ENCODE data around the gene MSANTD3.

The MSANTD3 gene

DNA sequence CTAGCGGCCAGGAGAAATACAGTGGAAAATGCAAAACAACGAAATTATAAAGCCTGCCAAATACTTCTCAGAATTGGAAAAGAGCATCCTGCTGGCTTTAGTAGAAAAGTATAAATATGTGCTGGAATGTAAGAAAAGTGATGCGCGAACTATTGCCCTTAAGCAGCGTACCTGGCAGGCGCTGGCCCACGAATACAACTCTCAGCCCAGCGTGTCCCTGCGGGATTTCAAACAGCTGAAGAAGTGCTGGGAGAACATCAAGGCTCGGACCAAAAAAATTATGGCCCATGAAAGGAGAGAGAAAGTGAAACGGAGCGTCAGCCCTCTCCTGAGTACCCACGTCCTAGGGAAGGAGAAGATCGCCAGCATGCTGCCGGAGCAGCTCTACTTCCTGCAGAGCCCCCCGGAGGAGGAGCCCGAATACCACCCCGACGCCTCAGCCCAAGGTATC is 15.0 kb downstream of the MSANTD3 start:
- H3K4ac ChIP-seq (ENCODE audit: low read depth in 1 of 2, low read length in 2 of 2): no peak overlapping the region
- H2BK120ac ChIP-seq (ENCODE audit: low read depth, low read length): no peak overlapping the region
- no peak overlapping the region for H3K14ac ChIP-seq (ENCODE audit: low read length in 2 of 2)
- no peak overlapping the region for H2BK12ac ChIP-seq (ENCODE audit: low read length in 2 of 2)
- H3K27ac ChIP-seq (ENCODE audit: low read length, poor library complexity, severe bottlenecking): peak overlapping the region; percentile 31
- peaks cover 10% of the 10 kb centered on the region for H3K4me1 ChIP-seq (ENCODE audit: control insufficient read depth, insufficient read depth, low read depth, low read length)
- H3K18ac ChIP-seq (ENCODE audit: low read depth in 1 of 2, low read length in 2 of 2): no peak overlapping the region
- no peak overlapping the region for H4K91ac ChIP-seq (ENCODE audit: low read length)
- peaks cover 20% of the 10 kb centered on the region for H3K79me1 ChIP-seq (replicated peaks; ENCODE audit: low read length, poor library complexity, severe bottlenecking)
- H3K9me3 ChIP-seq (ENCODE audit: control insufficient read depth, low read length): no peaks in the 10 kb centered on the region
- WGBS: 96% methylated on average over 19 of the region's 19 CpGs
- no peak overlapping the region for H3K4me2 ChIP-seq (ENCODE audit: low read length, poor library complexity, severe bottlenecking)
- H4K8ac ChIP-seq (ENCODE audit: low read length): no peak overlapping the region
- H3K9ac ChIP-seq (ENCODE audit: low read length): peak overlapping the region; percentile 61
- DNase-seq: no peak
- H2BK5ac ChIP-seq (ENCODE audit: low read depth, low read length, poor library complexity, severe bottlenecking): no peak overlapping the region
- no peak overlapping the region for H2AFZ ChIP-seq (ENCODE audit: low read depth, low read length)
- H3K27me3 ChIP-seq (ENCODE audit: control insufficient read depth in 1 of 2, insufficient read depth in 1 of 2, low read length in 2 of 2): no peaks in the 10 kb centered on the region
- H3K36me3 ChIP-seq (ENCODE audit: control insufficient read depth in 1 of 2, insufficient read depth in 2 of 2, low read depth in 1 of 2, low read length in 2 of 2): peaks cover 14 to 56% of the 10 kb centered on the region in 2 experiments
- H3K23ac ChIP-seq (ENCODE audit: low read length in 2 of 2): no peak overlapping the region
- H2AK5ac ChIP-seq (ENCODE audit: low read length, severe bottlenecking): peak overlapping the region; percentile 58
- H2BK15ac ChIP-seq (ENCODE audit: low read depth, poor library complexity, severe bottlenecking): no peak overlapping the region
- peak overlapping the region in 1 of 2 experiments; percentile 63 for H3K4me3 ChIP-seq (ENCODE audit: insufficient read depth in 1 of 2, low read depth in 1 of 2, low read length in 2 of 2)

DNA sequence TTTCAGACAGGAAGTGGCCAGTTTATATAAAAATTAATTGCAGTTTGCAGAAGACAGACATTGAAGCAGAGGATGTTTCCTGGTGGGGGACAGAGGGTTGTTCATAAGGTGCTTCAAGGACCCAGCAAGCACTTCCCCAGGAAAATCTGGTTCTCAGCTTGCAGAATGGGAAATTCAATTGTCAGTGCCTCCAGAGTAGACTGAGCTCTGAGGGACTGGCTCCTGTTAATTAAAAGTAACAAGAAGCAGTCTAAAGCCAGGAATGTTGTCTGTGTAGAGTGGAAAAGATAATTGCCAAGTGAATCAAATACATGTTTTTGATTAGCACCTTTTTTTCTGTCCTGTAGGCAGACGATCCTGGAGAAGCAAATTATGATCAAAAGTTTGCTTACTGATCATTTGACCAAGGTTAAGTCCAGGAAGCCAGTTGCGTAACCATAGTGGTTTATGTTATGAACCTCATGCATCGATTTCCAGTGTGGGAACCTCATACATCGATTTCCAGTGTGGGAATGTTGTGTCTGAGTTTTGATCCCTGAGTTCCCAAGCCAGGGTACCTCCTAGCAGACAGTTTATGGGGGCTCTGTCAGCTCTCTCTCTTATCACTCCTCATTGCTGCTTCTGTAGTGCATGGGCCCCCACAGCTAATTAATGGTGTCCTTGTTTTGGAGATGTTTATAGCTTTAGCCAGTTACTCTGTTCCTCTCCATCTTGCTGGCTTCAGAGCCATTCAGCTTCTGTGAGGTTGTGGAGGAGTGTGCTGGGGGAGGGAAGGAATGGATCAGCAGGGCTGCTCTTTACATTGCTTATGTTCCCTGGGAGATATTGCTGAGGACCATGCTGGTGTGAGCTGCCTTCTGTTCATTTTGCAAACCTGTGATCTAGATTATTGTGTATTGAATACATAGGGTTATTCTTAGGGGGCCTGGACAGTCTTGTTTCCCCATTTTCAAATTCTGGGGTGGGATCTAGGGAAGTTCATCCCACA is 17.1 kb downstream of the MSANTD3 start:
- H2AFZ ChIP-seq (ENCODE audit: low read depth, low read length): no peak overlapping the region
- no peak overlapping the region for H2AK5ac ChIP-seq (ENCODE audit: low read length, severe bottlenecking)

DNA sequence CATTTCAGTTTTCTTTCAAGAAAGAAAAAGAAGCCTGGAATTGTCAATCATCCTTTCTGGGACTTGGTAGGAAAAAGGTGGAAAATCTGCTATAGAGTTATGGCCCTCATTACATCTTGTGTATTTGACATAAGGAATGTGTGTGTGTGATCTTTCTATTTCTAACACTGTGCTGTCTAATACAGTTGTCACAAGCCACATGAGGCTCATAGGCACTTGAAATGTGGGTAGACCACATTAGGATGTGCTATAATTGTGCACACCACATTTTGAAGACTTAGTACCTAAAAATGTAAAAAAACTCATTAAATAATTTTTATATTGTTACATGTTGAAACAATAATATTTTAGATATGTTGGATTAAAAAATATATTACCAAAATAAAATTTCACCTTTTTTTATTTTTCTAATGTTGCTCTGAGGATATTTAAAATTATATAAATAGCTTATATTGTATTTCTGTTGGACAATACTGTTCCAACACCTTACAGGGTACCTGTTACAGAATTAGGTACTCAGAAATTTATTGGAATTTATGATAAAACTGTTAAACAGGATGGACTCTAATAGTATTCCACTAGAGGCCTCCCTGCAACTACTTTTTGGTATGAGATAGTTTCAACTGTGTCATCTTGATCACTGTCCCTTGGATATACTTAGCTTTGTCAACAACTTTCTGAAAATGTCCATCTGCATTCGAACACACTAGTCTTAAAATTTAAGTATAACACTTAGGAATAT is 18.4 kb downstream of the MSANTD3 start:
- Histone ChIP-seq H2BK12ac (ENCODE audit: low read length in 2 of 2) (no peak overlapping the region), H4K91ac (ENCODE audit: low read length) (no peak overlapping the region), H3K4me3 (ENCODE audit: insufficient read depth in 1 of 2, low read depth in 1 of 2, low read length in 2 of 2) (no peak overlapping the region), H3K9me3 (ENCODE audit: control insufficient read depth, low read length) (no peaks in the 10 kb centered on the region), H3K4ac (ENCODE audit: low read depth in 1 of 2, low read length in 2 of 2) (no peak overlapping the region), H4K8ac (ENCODE audit: low read length) (no peak overlapping the region), H2AK5ac (ENCODE audit: low read length, severe bottlenecking) (no peak overlapping the region), H3K79me1 (replicated peaks; ENCODE audit: low read length, poor library complexity, severe bottlenecking) (peaks cover 34% of the 10 kb centered on the region), H2AFZ (ENCODE audit: low read depth, low read length) (no peak overlapping the region), H3K4me1 (ENCODE audit: control insufficient read depth, insufficient read depth, low read depth, low read length) (peaks cover 8% of the 10 kb centered on the region), H3K27ac (ENCODE audit: low read length, poor library complexity, severe bottlenecking) (no peak overlapping the region), H2BK120ac (ENCODE audit: low read depth, low read length) (no peak overlapping the region), H3K18ac (ENCODE audit: low read depth in 1 of 2, low read length in 2 of 2) (no peak overlapping the region), H3K27me3 (ENCODE audit: control insufficient read depth in 1 of 2, insufficient read depth in 1 of 2, low read length in 2 of 2) (no peaks in the 10 kb centered on the region), H3K23ac (ENCODE audit: low read length in 2 of 2) (no peak overlapping the region), H3K4me2 (ENCODE audit: low read length, poor library complexity, severe bottlenecking) (no peak overlapping the region), H2BK15ac (ENCODE audit: low read depth, poor library complexity, severe bottlenecking) (no peak overlapping the region), H2BK5ac (ENCODE audit: low read depth, low read length, poor library complexity, severe bottlenecking) (no peak overlapping the region), H3K9ac (ENCODE audit: low read length) (no peak overlapping the region), H3K14ac (ENCODE audit: low read length in 2 of 2) (no peak overlapping the region), H3K36me3 (ENCODE audit: control insufficient read depth in 1 of 2, insufficient read depth in 2 of 2, low read depth in 1 of 2, low read length in 2 of 2) (peaks cover 19 to 84% of the 10 kb centered on the region in 2 experiments)
- WGBS: no CpG with 5 or more reads among the region's 1 CpG
- DNase-seq: no peak

More for the DNA sequence above, 17.1 kb downstream of the MSANTD3 start:
- peaks cover 28% of the 10 kb centered on the region for H3K79me1 ChIP-seq (replicated peaks; ENCODE audit: low read length, poor library complexity, severe bottlenecking)
- no peak overlapping the region for H4K91ac ChIP-seq (ENCODE audit: low read length)
- no peaks in the 10 kb centered on the region for H3K27me3 ChIP-seq (ENCODE audit: control insufficient read depth in 1 of 2, insufficient read depth in 1 of 2, low read length in 2 of 2)
- no peak overlapping the region for H3K4me2 ChIP-seq (ENCODE audit: low read length, poor library complexity, severe bottlenecking)
- no peaks in the 10 kb centered on the region for H3K9me3 ChIP-seq (ENCODE audit: control insufficient read depth, low read length)
- no peak overlapping the region for H3K18ac ChIP-seq (ENCODE audit: low read depth in 1 of 2, low read length in 2 of 2)
- no peak overlapping the region for H3K14ac ChIP-seq (ENCODE audit: low read length in 2 of 2)
- no peak overlapping the region for H2BK15ac ChIP-seq (ENCODE audit: low read depth, poor library complexity, severe bottlenecking)
- H3K36me3 ChIP-seq (ENCODE audit: control insufficient read depth in 1 of 2, insufficient read depth in 2 of 2, low read depth in 1 of 2, low read length in 2 of 2): peaks cover 19 to 72% of the 10 kb centered on the region in 2 experiments
- H2BK120ac ChIP-seq (ENCODE audit: low read depth, low read length): no peak overlapping the region
- H3K23ac ChIP-seq (ENCODE audit: low read length in 2 of 2): no peak overlapping the region
- H2BK5ac ChIP-seq (ENCODE audit: low read depth, low read length, poor library complexity, severe bottlenecking): no peak overlapping the region
- no peak overlapping the region for H2BK12ac ChIP-seq (ENCODE audit: low read length in 2 of 2)
- H4K8ac ChIP-seq (ENCODE audit: low read length): no peak overlapping the region
- WGBS: 67% methylated on average over 4 of the region's 4 CpGs
- peak; percentile 69 for DNase-seq
- no peak overlapping the region for H3K4me3 ChIP-seq (ENCODE audit: insufficient read depth in 1 of 2, low read depth in 1 of 2, low read length in 2 of 2)
- H3K9ac ChIP-seq (ENCODE audit: low read length): no peak overlapping the region
- no peak overlapping the region for H3K4ac ChIP-seq (ENCODE audit: low read depth in 1 of 2, low read length in 2 of 2)
- H3K27ac ChIP-seq (ENCODE audit: low read length, poor library complexity, severe bottlenecking): no peak overlapping the region
- peaks cover 8% of the 10 kb centered on the region for H3K4me1 ChIP-seq (ENCODE audit: control insufficient read depth, insufficient read depth, low read depth, low read length)
